Sigmoid colon (tissue), 7 donors: ENCODE results near the gene KRTAP2-3. TPM values are rescaled to one million over a fixed set of nuclear protein-coding genes. Genes with fewer than 3 reads are reported as not detected.

Source experiments
- DNase-seq: peaks from one replicate; pipeline ENCODE4 v3.0.0-alpha.2; 2019
- H3K27ac ChIP-seq, 4 donors: fragments of 200-600 bp; sonication (generic); one replicate each; pipeline ENCODE4 v1.5.1; 2016 to 2019; ENCODE audit warnings: mild to moderate bottlenecking in 1 of 4
- H3K27me3 ChIP-seq, 3 donors: fragments of 200-600 bp; sonication (generic); one replicate each; pipeline ENCODE4 v1.5.1; 2019; ENCODE audit warnings: mild to moderate bottlenecking in 1 of 3
- H3K36me3 ChIP-seq, 4 donors: fragments of 200-600 bp; sonication (generic); one replicate each; pipeline ENCODE4 v1.5.1; 2016 to 2019
- H3K4me1 ChIP-seq, 4 donors: fragments of 200-600 bp; sonication (generic); one replicate each; pipeline ENCODE4 v1.5.1; 2017 to 2019
- H3K4me3 ChIP-seq, 4 donors: fragments of 200-600 bp; sonication (generic); one replicate each; pipeline ENCODE4 v1.5.1; 2017 to 2019; ENCODE audit warnings: mild to moderate bottlenecking in 2 of 4, moderate library complexity in 1 of 4
- H3K9me3 ChIP-seq, 4 donors: fragments of 200-600 bp in 3 of 4; sonication (generic) in 3 of 4; one replicate each; pipeline versions ENCODE4 v1.5.1 to v1.6.1; 2013 to 2019
- EP300 ChIP-seq, 4 donors: sonication (generic); formaldehyde crosslinking; IDR thresholded peaks; one replicate each; pipeline ENCODE4 v1.6.1; 2017; ENCODE audit warnings: antibody characterized with exemption in 4 of 4
- POLR2A ChIP-seq, 2 donors: fragments of 450-650 bp; IDR thresholded peaks; one replicate each; pipeline ENCODE4 v1.6.1; 2016; ENCODE audit warnings: antibody characterized with exemption in 2 of 2, mild to moderate bottlenecking in 2 of 2, moderate library complexity in 2 of 2
- POLR2AphosphoS5 ChIP-seq, 4 donors: sonication (generic); formaldehyde crosslinking; IDR thresholded peaks; one replicate each; pipeline ENCODE4 v1.6.1; 2017; ENCODE audit warnings: antibody characterized with exemption in 4 of 4
- WGBS, 2 donors: extraction: QIAGEN DNeasy Blood & Tissue Kit; methylation state at CpG; one replicate each; pipeline ENCODE4 v1.1.7; 2013; 5-methylcytosine and 5-hydroxymethylcytosine counted together
- intact Hi-C: fragments of 100-400 bp; cut with DNase I; formaldehyde crosslinking; loops from one replicate; pipeline ENCODE4 v1.15.1; 2023
- polyA plus RNA-seq, 3 donors: library from polyadenylated mRNA; stranded (reverse); fragments of 200-250 nt; gene quantifications; one replicate each; pipeline ENCODE4 v1.2.3, GENCODE V29; 2013
- total RNA-seq, 4 donors: library from RNA; depleted of rRNA; stranded (reverse); fragments of >200 nt; gene quantifications; one replicate each; pipeline ENCODE4 v1.1.0, GENCODE V29; 2016
- TF ChIP-seq, protein P1 (sequence below), 4 experiments: fragments of 450-650 bp in 3 of 4; fragments of 200-600 bp in 1 of 4; IDR thresholded peaks; one replicate each; pipeline ENCODE4 v1.5.1; 2016 to 2019; ENCODE audit warnings: antibody characterized with exemption in 4 of 4, mild to moderate bottlenecking in 3 of 4, moderate library complexity in 2 of 4
- donor health status: healthy with polysubstance abuse.
- donor health status: Bipolar disorder and iron deficiency.
- donor health status: healthy.

The KRTAP2-3 gene
- total and polyA plus RNA-seq, 7 donors = not detected

DNA sequence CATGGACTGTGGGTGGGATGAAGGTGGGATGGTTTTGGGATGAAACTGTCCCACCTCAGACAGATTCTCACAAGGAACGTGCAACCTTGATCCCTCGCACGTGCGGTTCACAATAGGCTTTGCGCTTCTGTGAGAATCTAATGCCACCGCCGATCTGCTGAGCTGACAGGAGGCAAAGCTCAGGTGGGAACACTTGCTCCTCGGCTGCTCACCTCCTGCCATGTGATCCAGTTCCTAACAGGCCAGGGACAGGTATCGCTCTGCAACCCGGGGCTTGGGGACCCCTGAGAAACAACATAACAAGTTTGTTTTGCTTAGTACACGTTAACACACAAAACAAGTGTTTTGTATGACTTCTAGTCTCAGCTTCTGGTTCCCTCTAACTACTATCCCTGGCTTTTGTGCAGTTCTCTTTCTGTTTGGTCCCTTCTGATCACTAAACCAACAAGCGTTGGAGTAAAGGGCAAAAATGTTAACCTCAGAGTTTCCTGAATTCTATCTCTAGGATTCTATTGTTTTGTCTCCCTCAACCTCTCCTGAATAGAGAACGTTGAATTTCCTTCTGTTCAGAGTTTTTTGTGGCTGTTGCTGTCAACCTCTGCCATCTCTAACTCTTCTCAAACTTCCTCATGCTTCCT is 43.2 kb downstream of the KRTAP2-3 start:
- H3K27ac ChIP-seq = no peak overlapping the region
- H3K9me3 ChIP-seq = no peaks in the 10 kb centered on the region
- intact Hi-C loops = no loop called here
- DNase-seq = no peak
- no peak overlapping the region for H3K4me3 ChIP-seq
- TF ChIP-seq POLR2A (IDR thresholded peaks at IDR 0.05) (no peak), EP300 (IDR thresholded peaks at IDR 0.05) (no peak)
- H3K36me3 ChIP-seq = no peaks in the 10 kb centered on the region
- no peaks in the 10 kb centered on the region for H3K4me1 ChIP-seq
- 87 to 90% methylated on average over 13 of the region's 13 CpGs for whole genome bisulfite sequencing, 2 donors
- H3K27me3 ChIP-seq = no peaks in the 10 kb centered on the region

DNA sequence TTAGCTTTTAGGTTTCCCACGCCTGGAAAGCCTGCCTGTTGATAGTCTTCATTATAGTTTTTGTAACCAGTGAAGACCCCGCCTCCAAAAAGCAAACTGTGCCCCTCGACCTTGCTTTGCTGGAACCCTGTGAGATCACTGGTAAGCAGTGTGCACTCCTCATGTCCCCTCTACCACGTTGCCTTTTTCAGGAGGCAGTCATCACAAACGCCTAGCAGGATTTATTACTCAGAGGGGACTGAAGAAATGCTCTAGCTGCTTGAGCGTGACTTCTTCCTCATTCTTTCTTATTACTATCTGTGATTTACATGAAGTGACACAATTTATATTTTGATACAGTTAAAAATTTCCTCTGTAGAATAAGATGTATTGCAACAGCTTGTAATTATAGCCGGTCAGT is 44.5 kb downstream of the KRTAP2-3 start:
- 72 to 80% methylated on average over 7 of the region's 7 CpGs for WGBS, 2 donors
- Histone ChIP-seq H3K27me3 (no peaks in the 10 kb centered on the region), H3K4me1 (no peaks in the 10 kb centered on the region), H3K9me3 (no peaks in the 10 kb centered on the region), H3K4me3 (no peak overlapping the region), H3K27ac (no peak overlapping the region), H3K36me3 (no peaks in the 10 kb centered on the region)
- intact Hi-C loops = no loop called here
- TF ChIP-seq, protein P1, sequence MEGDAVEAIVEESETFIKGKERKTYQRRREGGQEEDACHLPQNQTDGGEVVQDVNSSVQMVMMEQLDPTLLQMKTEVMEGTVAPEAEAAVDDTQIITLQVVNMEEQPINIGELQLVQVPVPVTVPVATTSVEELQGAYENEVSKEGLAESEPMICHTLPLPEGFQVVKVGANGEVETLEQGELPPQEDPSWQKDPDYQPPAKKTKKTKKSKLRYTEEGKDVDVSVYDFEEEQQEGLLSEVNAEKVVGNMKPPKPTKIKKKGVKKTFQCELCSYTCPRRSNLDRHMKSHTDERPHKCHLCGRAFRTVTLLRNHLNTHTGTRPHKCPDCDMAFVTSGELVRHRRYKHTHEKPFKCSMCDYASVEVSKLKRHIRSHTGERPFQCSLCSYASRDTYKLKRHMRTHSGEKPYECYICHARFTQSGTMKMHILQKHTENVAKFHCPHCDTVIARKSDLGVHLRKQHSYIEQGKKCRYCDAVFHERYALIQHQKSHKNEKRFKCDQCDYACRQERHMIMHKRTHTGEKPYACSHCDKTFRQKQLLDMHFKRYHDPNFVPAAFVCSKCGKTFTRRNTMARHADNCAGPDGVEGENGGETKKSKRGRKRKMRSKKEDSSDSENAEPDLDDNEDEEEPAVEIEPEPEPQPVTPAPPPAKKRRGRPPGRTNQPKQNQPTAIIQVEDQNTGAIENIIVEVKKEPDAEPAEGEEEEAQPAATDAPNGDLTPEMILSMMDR (IDR thresholded peaks at IDR 0.05) = no peak
- TF ChIP-seq EP300 (IDR thresholded peaks at IDR 0.05) (no peak), POLR2AphosphoS5 (IDR thresholded peaks at IDR 0.05) (no peak), POLR2A (IDR thresholded peaks at IDR 0.05) (no peak)
- no peak for DNase-seq

DNA sequence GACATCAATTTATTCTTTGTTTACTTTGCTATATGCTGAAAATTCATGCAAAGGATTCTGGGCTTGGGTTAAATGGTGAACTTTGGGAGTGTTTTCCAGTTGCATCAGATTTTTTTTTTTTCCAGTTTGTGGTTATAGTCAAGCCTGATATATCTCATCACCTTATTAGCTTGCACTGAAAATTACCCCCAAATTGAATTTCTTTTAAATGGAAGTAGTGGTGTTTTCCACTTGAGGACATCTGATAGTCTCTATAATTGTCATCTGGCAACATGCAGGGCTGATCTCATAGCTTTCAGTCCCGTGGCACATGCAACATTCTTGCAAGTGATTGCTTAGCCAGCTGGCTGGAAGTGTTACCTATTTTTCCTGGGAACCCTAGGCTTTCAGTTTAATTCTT is 46.3 kb downstream of the KRTAP2-3 start:
- WGBS, 2 donors = 32 to 50% methylated on average over 1 of the region's 1 CpG

DNA sequence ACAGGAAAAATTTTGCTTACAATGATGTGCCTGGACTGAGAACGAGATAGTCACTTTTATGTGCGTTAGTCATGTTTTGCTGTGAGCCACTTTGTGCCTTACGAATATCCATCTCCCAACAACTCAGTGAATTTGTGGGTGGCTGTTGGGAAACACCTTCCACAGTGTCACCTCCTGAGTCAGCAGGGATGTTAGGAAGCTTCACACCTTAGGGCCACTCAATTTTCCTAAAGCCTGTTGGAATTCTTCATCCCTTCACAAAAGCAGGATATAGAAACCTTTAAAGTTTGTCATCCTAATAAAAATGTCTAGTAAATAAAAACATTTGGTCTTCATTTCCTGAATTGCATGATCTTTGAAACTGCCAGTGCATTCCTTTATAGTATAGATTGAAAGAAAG is 46.7 kb downstream of the KRTAP2-3 start:
- H3K36me3 ChIP-seq = no peaks in the 10 kb centered on the region
- H3K27me3 ChIP-seq = no peaks in the 10 kb centered on the region
- H3K4me3 ChIP-seq = no peak overlapping the region
- 83 to 87% methylated on average over 3 of the region's 3 CpGs for WGBS, 2 donors
- intact Hi-C loops = no loop called here
- DNase-seq = no peak
- no peaks in the 10 kb centered on the region for H3K9me3 ChIP-seq
- H3K27ac ChIP-seq = no peak overlapping the region
- TF ChIP-seq, protein P1 (IDR thresholded peaks at IDR 0.05) = no peak
- TF ChIP-seq EP300 (IDR thresholded peaks at IDR 0.05) = no peak
- TF ChIP-seq POLR2AphosphoS5 (IDR thresholded peaks at IDR 0.05) = no peak
- no peak for TF ChIP-seq POLR2A (IDR thresholded peaks at IDR 0.05)
- no peaks in the 10 kb centered on the region for H3K4me1 ChIP-seq

More for the DNA sequence above, 46.3 kb downstream of the KRTAP2-3 start:
- Histone ChIP-seq H3K9me3 (no peaks in the 10 kb centered on the region), H3K4me1 (no peaks in the 10 kb centered on the region), H3K4me3 (no peak overlapping the region), H3K36me3 (no peaks in the 10 kb centered on the region), H3K27ac (no peak overlapping the region), H3K27me3 (no peaks in the 10 kb centered on the region)
- intact Hi-C loops = no loop called here
- no peak for DNase-seq
- no peak for TF ChIP-seq EP300 (IDR thresholded peaks at IDR 0.05)
- no peak for TF ChIP-seq POLR2A (IDR thresholded peaks at IDR 0.05)
- TF ChIP-seq, protein P1 (IDR thresholded peaks at IDR 0.05) = no peak
- TF ChIP-seq POLR2AphosphoS5 (IDR thresholded peaks at IDR 0.05) = no peak

DNA sequence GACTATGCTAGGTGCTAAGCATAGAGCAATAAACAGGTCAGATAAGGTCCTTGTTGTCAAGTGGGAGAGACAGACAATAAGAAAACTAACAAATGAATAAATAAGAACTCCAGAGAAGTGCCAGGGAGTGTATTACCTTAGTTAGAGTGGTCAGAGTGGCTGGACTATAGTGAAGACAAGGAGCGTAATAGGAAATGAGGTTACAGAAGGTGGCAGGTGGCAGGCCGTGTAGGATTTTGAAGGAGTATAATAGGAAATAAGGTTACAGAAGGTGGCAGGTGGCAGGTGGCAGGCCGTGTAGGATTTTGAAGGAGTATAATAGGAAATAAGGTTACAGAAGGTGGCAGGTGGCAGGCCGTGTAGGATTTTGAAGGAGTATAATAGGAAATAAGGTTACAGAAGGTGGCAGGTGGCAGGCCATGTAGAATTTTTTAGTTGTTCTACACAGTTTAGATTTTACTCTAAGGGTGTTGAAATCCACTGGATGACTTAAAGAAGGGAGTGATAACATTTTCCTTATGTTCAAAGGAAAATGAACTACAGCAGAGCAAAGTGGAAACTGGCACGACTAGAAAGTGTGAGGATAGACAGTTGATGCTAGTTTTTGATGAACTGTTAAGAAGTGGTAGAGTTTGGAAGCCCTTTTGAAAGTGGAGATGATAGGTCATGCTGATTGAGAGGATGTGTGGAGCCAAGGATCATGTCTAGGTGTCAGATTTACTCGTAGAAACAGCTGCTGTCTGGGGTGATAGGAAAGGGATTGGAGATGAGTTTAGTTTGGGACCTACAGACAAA is 47.4 kb downstream of the KRTAP2-3 start:
- H3K4me1 ChIP-seq = no peaks in the 10 kb centered on the region
- H3K27me3 ChIP-seq = no peaks in the 10 kb centered on the region
- 77 to 78% methylated on average over 6 of the region's 6 CpGs for WGBS, 2 donors
- intact Hi-C loops = no loop called here
- DNase-seq = no peak
- TF ChIP-seq EP300 (IDR thresholded peaks at IDR 0.05) (no peak), POLR2A (IDR thresholded peaks at IDR 0.05) (no peak), POLR2AphosphoS5 (IDR thresholded peaks at IDR 0.05) (no peak)
- TF ChIP-seq, protein P1 (IDR thresholded peaks at IDR 0.05) = no peak
- no peak overlapping the region for H3K4me3 ChIP-seq
- H3K9me3 ChIP-seq = no peaks in the 10 kb centered on the region
- H3K27ac ChIP-seq = no peak overlapping the region
- no peaks in the 10 kb centered on the region for H3K36me3 ChIP-seq
